ENCODE data around the gene CD58.

The CD58 gene

DNA sequence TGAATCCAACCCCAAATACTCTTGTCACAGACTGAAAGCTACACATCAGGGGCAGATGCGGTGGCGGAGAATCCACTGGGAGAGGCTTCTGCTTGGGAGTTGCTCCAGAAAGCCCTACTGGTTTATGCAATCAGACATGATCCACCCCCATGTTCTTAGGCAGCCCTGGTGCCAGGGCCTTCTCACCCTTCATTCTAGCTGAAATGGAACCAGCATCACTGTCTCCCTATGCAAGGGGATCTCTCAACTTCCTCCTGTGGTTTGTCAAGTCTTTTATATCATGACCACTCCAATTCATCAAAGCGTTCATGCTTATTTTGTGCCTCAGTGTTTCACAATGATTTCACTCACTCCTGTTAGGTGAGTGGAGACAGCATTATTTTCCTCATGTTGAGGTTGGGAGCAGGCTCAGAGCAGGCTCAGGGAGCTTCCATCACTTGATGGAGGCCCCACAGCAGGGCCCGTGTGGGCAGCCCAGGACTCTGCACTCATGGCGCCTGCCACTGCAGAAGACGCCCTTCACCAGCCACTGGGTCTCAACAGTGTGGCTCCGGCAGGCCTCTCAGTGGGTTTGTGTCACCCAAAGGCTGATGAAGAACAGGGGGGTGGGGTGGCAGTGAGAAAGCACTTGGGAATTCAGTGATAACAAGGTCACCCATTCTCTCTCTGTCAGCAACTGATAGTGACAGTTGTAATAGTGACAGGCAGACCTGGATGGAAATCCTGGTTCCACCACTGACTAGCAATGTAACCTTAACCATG lies 67.1 kb downstream of the CD58 start:
- Mint-ChIP-seq H3K4me3 (peak overlapping the region; percentile 68 to 71), H3K36me3 (ENCODE audit: insufficient read depth) (peaks cover 14% of the 10 kb centered on the region), H3K27me3 (no peaks in the 10 kb centered on the region), H3K9me3 (no peaks in the 10 kb centered on the region), H3K4me1 (ENCODE audit: low read depth in 2 of 2) (peaks cover 46 to 49% of the 10 kb centered on the region in 2 donors), H3K27ac (peak overlapping the region; percentile 97 to 98)
- DNase-seq (peak; percentile 14 to 20 (median 17)), ATAC-seq (replicated peaks) (peak; percentile 11)

DNA sequence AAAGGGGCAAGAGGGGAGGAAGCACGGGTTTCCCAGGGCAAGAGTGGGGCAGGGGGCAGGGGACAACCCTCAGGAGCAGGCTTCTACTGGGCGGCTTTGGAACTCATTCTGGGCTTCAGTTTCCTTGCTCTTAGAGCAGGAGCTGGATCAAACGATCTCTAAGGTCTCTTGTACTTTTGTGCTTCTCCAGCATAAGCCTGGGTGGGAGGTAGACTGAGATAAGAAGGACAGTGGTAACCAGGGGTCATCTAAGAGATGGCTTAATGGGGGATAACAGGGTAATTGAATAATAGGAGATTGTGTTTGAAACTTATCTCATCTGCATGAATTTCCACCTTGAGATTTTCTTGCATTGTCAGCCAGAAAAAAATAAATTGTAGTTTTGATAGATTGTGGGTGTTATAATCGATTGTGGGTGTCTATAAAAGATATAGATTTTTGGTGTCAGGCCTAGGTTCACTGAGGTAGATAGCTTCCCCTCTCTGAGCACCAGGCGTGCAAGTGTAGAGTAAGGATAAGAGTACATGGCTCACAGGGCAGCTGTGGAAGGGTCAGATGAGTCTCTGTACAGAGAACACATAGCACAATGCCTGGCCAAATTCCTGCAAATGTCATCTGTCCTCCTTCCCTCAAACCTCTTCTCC lies 68.0 kb downstream of the CD58 start:
- no peaks in the 10 kb centered on the region for H3K27me3 Mint-ChIP-seq
- peak overlapping the region in 1 of 2 donors; percentile 63 for H3K4me3 Mint-ChIP-seq
- H3K36me3 Mint-ChIP-seq (ENCODE audit: insufficient read depth) = peaks cover 14% of the 10 kb centered on the region
- peak overlapping the region; percentile 97 to 98 for H3K27ac Mint-ChIP-seq
- no peaks in the 10 kb centered on the region for H3K9me3 Mint-ChIP-seq
- DNase-seq (no peak), ATAC-seq (replicated peaks) (no peak)
- H3K4me1 Mint-ChIP-seq (ENCODE audit: low read depth in 2 of 2) = peaks cover 40% of the 10 kb centered on the region in 2 donors

DNA sequence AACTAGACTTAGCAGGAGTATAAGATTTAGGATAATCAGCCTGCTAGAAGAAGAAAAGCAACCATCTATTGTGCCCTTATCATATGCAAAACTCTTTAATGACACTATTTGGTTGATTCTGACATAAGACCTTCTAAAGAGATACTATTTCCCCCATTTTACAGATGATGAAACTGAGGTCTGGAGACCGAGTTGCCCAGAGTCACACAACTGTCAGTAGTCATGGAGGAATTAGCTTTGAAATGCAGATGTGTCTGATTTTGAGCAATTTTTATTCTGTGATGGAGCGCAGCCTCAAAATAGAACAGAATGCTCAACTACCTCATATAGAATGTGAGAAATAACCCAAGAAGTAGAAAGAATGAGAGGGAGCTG lies 69.0 kb downstream of the CD58 start:
- DNase-seq (no peak), ATAC-seq (replicated peaks) (no peak)
- Mint-ChIP-seq H3K27me3 (no peaks in the 10 kb centered on the region), H3K4me1 (ENCODE audit: low read depth in 2 of 2) (peaks cover 37 to 40% of the 10 kb centered on the region in 2 donors), H3K9me3 (no peaks in the 10 kb centered on the region), H3K27ac (peak overlapping the region; percentile 97 to 98), H3K36me3 (ENCODE audit: insufficient read depth) (peaks cover 20% of the 10 kb centered on the region), H3K4me3 (no peak overlapping the region)

DNA sequence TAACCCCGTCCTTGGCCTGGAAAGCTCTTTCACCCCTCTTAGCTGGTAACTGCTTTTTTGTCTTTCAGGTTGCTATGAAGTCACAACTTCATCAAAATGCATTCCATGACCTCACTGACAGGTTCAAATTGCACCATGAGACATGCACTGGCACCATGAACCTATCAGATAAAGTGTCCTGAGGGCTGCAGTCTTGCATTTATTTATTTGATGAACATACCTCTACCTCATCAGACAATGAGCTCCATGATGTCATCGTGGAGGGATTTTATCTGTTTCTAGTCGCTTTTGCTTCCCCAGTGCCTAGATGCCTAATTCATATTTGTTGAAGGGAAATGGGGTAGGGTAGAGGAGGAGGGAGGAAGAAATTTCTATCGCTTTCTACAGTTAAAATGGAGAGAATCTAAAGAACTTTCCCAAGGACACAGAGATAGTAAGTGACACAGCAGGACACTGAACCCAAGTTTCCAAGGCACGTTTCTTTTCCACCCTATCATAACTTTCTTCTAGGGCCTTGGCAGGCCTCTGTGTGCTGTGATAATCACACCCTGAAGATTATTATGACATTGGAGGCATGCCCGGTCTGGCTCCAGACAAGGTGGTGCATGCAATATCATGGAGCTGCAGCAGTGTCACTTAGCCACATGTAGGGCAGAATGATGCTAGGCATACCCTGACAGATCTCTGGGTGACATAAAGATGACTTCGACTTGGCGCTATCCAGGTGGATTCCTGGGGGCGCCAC lies 69.5 kb downstream of the CD58 start:
- Mint-ChIP-seq H3K4me3 (no peak overlapping the region), H3K27ac (peak overlapping the region; percentile 97 to 98), H3K4me1 (ENCODE audit: low read depth in 2 of 2) (peaks cover 37 to 40% of the 10 kb centered on the region in 2 donors), H3K27me3 (no peaks in the 10 kb centered on the region), H3K9me3 (no peaks in the 10 kb centered on the region), H3K36me3 (ENCODE audit: insufficient read depth) (peaks cover 20% of the 10 kb centered on the region)
- DNase-seq (no peak), ATAC-seq (replicated peaks) (no peak)

DNA sequence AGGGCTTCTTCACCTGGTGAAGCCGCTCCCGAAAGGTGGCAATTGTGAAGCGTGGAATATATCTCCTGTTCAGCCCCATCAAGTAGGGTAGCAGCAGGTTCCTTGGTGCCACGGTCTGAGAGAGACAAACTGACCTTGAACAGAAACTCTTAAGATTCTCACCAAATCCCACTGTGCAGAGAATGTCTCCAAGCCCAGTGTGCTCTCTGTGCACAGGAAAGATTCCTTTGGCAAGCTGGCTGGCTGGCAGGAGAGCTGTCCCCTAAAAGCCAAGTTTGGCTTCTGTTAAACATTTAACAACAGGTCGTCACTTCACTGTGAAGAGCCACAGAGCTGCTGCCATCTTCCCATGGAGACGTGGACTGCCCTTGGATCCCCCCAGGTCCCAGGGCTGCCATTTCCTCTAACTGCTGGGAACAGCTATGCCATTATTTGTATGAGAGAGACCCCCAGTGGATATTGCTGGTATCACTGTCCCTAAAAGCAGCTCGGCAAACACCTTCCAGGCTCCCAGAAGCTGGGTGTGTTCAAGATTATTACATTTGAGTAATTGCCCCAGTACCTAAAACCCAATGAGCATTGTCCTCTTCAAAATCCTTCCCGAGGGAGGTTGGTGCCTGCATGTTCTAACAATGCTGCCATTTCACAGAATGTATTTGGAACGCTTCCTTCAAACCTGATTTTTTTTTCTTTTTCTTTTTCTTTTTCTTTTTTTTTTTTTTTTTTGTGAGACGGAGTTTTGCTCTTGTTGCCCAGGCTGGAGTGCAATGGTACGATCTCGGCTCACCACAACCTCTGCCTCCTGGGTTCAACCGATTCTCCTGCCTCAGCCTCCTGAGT lies 71.8 kb downstream of the CD58 start:
- ATAC-seq (replicated peaks) (peak; percentile 58), DNase-seq (peak; percentile 40 to 63 (median 52))
- H3K27ac Mint-ChIP-seq = peak overlapping the region; percentile 63 to 83
- no peaks in the 10 kb centered on the region for H3K9me3 Mint-ChIP-seq
- peaks cover 10% of the 10 kb centered on the region for H3K36me3 Mint-ChIP-seq (ENCODE audit: insufficient read depth)
- no peak overlapping the region for H3K4me3 Mint-ChIP-seq
- no peaks in the 10 kb centered on the region for H3K27me3 Mint-ChIP-seq
- H3K4me1 Mint-ChIP-seq (ENCODE audit: low read depth in 2 of 2) = peaks cover 25 to 27% of the 10 kb centered on the region in 2 donors

DNA sequence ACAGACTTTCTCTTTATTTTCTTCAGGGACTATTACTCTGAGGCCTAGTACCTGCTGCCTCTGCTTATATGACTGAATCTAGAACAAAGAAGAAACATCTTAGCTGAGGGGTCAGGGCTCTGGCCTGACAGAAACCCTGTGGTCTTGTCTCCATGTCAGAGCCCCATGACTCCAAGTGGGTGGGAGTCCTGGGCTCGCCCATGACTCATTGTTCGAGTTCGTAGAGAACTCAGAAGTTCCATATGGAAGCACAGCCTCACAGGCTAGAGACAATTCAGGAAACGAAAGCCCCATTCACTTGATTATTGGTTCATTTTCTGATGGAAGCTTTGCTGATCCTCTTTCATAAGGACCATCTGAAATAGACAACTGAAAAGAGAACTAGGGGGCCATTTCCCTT lies 73.2 kb downstream of the CD58 start:
- Mint-ChIP-seq H3K4me1 (ENCODE audit: low read depth in 2 of 2) (peaks cover 11 to 17% of the 10 kb centered on the region in 2 donors), H3K36me3 (ENCODE audit: insufficient read depth) (peaks cover 6% of the 10 kb centered on the region), H3K27me3 (no peaks in the 10 kb centered on the region), H3K27ac (peak overlapping the region in 1 of 2 donors; percentile 86), H3K9me3 (no peaks in the 10 kb centered on the region), H3K4me3 (no peak overlapping the region)
- DNase-seq = no peak
- no peak for ATAC-seq (replicated peaks)

DNA sequence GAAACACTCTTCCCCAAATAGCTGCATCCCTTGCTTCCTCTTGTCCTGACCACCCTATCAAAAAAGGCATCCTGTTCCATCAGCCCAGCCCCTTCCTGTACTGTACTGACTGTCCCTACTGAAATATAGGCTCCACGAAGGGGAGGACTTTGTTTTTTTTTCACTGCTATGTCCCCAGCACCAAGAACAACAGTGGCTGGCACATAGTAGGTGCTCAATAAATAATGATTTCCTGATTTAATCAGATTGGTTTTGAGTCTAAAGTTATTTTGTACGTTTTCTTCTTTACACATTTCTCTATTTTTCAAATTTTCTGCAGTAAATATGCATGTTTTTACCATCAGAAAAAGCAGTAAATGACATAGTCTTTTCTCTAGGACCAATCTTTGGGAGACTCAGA lies 73.9 kb downstream of the CD58 start:
- ATAC-seq (replicated peaks) = no peak
- Mint-ChIP-seq H3K27ac (peak overlapping the region; percentile 30 to 72), H3K36me3 (ENCODE audit: insufficient read depth) (peaks cover 6% of the 10 kb centered on the region), H3K4me1 (ENCODE audit: low read depth in 2 of 2) (peaks cover 12% of the 10 kb centered on the region in 2 donors), H3K9me3 (no peaks in the 10 kb centered on the region), H3K27me3 (no peaks in the 10 kb centered on the region), H3K4me3 (no peak overlapping the region)
- no peak for DNase-seq

DNA sequence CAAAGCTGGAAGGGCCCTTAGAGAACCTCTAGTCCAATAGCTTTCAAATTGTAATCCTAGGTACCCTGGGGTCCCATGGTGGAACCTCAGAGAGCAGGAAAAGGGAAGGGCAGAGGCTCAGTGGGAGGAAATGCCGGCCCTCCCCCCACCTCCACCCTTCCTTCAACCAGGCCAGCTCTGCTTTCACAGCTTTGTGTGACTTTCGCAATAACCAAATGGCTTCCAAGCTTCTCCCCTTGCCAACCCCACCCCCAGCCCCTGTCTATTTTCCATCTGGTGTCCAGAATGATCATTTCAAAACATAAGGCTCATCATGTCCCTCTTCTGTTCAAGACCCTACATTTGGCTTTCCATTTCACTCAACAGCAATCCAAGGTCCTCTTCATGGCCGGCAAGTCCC lies 74.4 kb downstream of the CD58 start:
- H3K27me3 Mint-ChIP-seq = no peaks in the 10 kb centered on the region

DNA sequence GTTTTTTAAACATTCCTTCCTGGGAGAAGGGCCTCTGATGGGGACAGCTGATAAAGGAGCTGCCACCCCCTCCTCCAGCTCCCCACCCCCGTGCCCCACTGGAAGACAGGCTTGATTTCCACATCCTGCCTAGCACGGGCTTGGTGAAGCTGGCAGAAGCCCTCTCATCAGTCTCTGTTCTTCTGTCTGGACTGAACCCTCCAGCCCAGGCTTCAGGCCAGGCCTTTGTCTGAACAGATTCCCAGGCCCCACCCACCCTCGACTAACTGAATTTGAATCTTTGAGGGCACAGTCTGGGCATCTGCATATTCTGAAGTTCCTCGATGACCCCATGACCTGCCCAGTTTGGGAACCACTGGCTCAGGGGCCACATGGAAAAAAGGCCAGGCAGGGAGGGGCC lies 75.3 kb downstream of the CD58 start:
- DNase-seq = no peak
- H3K4me1 Mint-ChIP-seq (ENCODE audit: low read depth in 2 of 2) = peaks cover 11 to 12% of the 10 kb centered on the region in 2 donors
- peak overlapping the region in 1 of 2 donors; percentile 64 for H3K27ac Mint-ChIP-seq

More for the DNA sequence above, 74.4 kb downstream of the CD58 start:
- ATAC-seq (replicated peaks) (no peak), DNase-seq (no peak)
- H3K4me3 Mint-ChIP-seq = no peak overlapping the region
- no peaks in the 10 kb centered on the region for H3K9me3 Mint-ChIP-seq
- peaks cover 6% of the 10 kb centered on the region for H3K36me3 Mint-ChIP-seq (ENCODE audit: insufficient read depth)
- peaks cover 12% of the 10 kb centered on the region in 2 donors for H3K4me1 Mint-ChIP-seq (ENCODE audit: low read depth in 2 of 2)
- peak overlapping the region; percentile 30 to 72 for H3K27ac Mint-ChIP-seq

DNA sequence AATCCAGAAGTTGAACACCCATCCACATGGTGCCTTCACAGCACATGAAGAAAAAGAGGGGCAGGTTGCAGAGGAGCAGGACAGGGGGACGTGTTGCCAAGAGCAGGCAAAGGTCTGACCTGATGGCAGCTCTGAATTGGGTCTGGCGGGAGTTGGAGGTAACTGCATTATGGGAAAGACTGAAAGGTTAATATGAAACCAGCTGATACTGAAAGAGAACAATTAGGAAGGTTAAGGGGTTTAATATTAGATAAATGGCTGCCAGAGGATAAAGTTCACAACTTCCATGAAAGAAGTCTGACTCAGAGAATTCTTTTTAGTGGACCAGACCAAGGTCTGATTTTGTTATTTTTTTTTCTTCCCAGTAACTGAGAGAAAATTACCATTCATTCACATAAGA lies 76.1 kb downstream of the CD58 start:
- no peak for DNase-seq
- peaks cover 11 to 12% of the 10 kb centered on the region in 2 donors for H3K4me1 Mint-ChIP-seq (ENCODE audit: low read depth in 2 of 2)
- no peaks in the 10 kb centered on the region for H3K27me3 Mint-ChIP-seq
- no peak overlapping the region for H3K4me3 Mint-ChIP-seq
- H3K9me3 Mint-ChIP-seq = no peaks in the 10 kb centered on the region
- H3K27ac Mint-ChIP-seq = peak overlapping the region in 1 of 2 donors; percentile 64
- ATAC-seq (replicated peaks) = no peak
- H3K36me3 Mint-ChIP-seq (ENCODE audit: insufficient read depth) = peaks cover 6% of the 10 kb centered on the region

More for the DNA sequence above, 75.3 kb downstream of the CD58 start:
- Mint-ChIP-seq H3K9me3 (no peaks in the 10 kb centered on the region), H3K27me3 (no peaks in the 10 kb centered on the region), H3K4me3 (no peak overlapping the region), H3K36me3 (ENCODE audit: insufficient read depth) (peaks cover 6% of the 10 kb centered on the region)
- ATAC-seq (replicated peaks) = no peak

DNA sequence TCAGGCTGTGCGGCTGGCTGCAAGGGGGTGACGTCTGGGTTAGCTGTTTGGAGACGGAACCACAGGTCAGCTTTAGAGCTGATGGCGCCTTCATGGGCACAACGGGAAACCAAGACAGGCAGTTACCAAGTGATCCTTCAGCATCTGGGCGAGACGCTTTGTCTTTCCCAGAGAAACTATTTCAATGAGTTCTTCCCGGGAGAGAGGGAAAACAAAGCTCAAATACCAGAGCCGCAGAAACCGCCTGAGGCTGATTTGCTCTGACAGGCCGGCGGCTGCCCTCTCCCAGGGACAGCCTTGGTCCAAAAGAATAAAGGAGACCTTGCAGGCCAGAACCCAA lies 76.5 kb downstream of the CD58 start:
- DNase-seq (no peak), ATAC-seq (replicated peaks) (no peak)
- Mint-ChIP-seq H3K9me3 (no peaks in the 10 kb centered on the region), H3K36me3 (ENCODE audit: insufficient read depth) (peaks cover 6% of the 10 kb centered on the region), H3K4me3 (no peak overlapping the region), H3K27ac (no peak overlapping the region), H3K4me1 (ENCODE audit: low read depth in 2 of 2) (peaks cover 11 to 12% of the 10 kb centered on the region in 2 donors), H3K27me3 (no peaks in the 10 kb centered on the region)

DNA sequence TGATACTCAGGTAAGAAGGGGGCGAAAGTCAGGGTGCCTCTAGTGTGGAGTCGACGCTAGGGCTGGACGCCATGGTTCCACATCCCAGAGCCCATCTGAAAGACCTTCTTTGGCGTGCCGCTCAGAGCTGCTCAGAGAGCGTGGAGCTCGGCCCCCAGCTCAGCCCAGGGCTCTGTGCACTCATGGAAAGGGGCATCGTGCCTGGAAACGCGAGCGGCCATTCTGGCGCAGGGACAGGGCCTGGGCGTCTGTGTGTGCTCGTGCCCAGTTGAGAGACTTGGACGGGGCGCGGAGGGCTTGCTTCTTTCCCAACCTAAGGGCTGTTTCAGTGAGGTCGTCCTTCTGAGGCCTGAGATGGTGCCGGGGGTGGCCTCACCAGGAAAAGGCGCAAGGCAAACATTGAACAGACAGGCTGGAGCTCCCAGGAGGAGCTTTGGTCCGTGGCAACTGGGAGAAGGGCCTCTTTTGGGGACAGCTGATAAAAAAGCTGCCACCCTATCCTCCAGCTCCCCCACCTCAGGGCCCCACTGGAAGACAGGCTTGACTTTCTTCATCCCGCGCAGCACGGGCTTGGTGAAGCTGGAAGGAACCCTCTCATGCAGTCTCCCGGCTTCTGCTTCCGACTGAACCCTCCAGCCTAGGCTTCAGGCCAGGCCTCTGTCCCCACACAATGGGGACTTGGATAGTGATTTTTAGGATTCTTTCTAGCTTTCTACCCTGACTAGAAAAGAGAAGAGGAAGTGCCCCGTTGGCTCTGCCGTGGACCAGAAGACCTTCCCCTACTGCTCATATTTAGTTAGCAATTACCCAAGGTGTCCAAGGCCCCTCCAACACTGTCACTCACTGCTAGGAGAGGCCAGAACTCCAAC lies 77.1 kb downstream of the CD58 start:
- DNase-seq (no peak), ATAC-seq (replicated peaks) (no peak)
- H3K4me3 Mint-ChIP-seq = no peak overlapping the region
- H3K36me3 Mint-ChIP-seq (ENCODE audit: insufficient read depth) = peaks cover 6% of the 10 kb centered on the region
- no peaks in the 10 kb centered on the region for H3K9me3 Mint-ChIP-seq
- H3K27ac Mint-ChIP-seq = no peak overlapping the region
- H3K4me1 Mint-ChIP-seq (ENCODE audit: low read depth in 2 of 2) = peaks cover 6 to 8% of the 10 kb centered on the region in 2 donors
- no peaks in the 10 kb centered on the region for H3K27me3 Mint-ChIP-seq
